Measurements from ENCODE around the gene FSD1L.
A peak's percentile ranks its signal among the peaks of the same experiment; 100 is the strongest.
"Not testable (repeated sequence)": the region's sequence is repeated elsewhere in the genome, so short reads cannot be mapped to it uniquely, and the experiment has no call there.

FSD1L gene

GRCh38 chr9:105496826-105497225, 49.0 kb downstream of the FSD1L start:
- DNase-seq, result no peak

- no peak for DNase-seq
These were observed 49.9 kb downstream of the FSD1L start for GRCh38 chr9:105497704-105498103.

GRCh38 chr9:105500108-105500766, 52.4 kb downstream of the FSD1L start:
- DNase-seq, result no peak

GRCh38 chr9:105501414-105501813, 53.6 kb downstream of the FSD1L start:
- DNase-seq, result no peak

- no peak for DNase-seq
These were observed 54.4 kb downstream of the FSD1L start for GRCh38 chr9:105502276-105502675.

DNA sequence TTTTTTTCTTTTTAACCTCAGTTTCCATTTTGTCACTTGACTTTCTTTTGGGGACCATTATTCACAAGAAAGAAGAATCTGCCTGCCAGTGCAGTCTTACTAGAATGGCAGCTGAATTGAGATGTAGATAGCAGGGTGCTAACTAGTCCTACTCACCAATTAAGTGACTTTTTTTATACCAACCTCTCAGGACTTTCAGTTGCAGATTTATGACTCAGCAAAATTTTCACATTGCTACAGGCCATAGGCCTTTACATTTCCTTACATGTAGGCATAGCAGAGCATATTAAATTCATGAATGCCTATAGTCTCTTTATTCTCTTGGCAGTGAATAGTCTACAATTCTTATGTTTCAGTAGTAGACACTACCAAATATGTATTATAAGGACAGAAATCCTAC, 56.0 kb downstream of the FSD1L start:
- DNase-seq, result no peak

DNA sequence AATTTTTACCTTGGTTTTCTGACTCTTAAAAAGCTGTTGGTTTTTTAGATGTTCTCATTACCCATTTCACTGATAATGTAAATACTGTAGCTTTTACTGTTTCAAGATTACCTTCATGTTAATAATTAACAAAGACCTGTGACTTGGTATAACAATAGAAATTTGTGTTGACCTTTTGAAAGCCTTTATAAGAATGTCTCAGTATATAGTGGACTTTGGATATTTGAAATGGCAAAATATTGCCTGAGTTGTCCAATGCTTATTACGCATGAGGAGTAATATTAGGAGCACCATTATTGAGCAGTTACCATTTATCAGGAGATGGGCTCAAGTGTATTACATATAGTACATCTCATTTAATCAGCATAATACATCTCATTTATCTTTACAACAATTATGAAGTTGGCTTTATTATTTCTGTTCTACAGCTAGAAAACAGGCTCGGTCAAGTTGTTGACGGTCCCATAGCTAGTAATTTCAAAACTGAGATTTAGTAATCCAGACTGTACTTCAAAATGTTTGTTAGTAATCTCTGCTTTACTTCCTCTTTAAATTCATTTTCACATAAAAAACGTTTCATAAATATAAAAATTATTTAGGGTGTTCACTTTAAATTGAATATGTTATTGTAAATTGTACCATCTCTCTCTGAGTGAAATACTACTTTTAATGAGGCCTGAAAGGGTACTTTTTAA, 59.4 kb downstream of the FSD1L start:
- no peak for DNase-seq

- DNase-seq, result no peak
These were observed 60.7 kb downstream of the FSD1L start for GRCh38 chr9:105508530-105508929.

DNA sequence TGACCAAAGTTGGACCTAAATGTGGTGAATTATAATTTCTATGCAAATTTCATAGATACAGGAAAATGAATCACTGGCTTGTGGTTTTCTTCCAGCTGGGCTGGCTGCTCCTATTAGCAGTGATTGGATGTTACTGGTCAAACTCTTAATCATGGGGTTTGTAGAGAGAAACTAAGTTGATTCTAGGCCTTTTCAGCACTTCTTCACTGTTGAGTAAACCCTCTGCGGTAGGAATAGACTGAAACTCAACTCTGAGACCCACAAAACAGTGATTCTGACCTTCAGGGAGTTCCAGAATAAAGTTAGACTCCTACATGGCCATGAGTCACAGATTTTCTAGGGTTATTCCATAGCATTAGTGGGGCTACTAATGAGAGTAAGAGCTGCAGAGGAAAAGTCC, 62.2 kb downstream of the FSD1L start:
- no peak for DNase-seq

- no peak for DNase-seq
These were observed 63.6 kb downstream of the FSD1L start for GRCh38 chr9:105511446-105511845.

GRCh38 chr9:105515811-105516413, 68.1 kb downstream of the FSD1L start:
- DNase-seq, result no peak

DNA sequence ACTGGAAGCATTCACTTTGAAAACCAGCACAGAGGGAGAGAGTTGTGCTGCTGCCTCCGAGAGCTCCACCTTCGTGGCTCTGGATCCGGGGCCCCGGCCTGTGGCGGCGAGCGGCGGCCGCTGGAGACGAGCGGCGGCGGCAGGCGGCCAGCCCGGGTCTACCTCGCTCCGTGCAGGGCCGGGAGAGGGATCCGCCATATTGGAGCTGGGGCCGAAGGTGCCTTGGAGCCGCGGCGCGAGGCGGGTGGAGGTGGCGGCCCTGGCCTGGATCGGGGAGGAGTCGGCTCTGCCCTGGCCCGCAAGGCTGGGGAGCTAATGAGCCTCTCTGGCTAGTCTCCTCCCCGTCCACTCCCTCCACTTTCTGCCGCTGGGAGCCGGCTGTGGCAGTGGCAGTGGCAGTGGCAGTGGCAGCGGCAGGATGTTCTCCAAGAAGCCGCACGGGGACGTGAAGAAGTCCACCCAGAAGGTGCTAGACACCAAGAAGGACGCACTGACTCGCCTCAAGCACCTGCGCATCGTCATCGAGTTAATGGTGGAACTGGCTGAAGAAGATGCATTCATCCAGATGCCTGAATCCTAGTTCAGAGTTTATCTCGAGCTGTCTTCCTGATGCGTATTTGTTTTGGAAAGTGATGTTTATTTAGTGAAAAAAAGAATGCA, 72.0 kb downstream of the FSD1L start:
- DNase-seq, result peak; percentile 34

- not testable (repeated sequence) for DNase-seq
These were observed 73.2 kb downstream of the FSD1L start for GRCh38 chr9:105520992-105521391.

GRCh38 chr9:105522618-105523385, 75.0 kb downstream of the FSD1L start:
- DNase-seq, result not testable (repeated sequence)

- no peak for DNase-seq
These were observed 83.7 kb downstream of the FSD1L start for GRCh38 chr9:105531530-105531929.

DNA sequence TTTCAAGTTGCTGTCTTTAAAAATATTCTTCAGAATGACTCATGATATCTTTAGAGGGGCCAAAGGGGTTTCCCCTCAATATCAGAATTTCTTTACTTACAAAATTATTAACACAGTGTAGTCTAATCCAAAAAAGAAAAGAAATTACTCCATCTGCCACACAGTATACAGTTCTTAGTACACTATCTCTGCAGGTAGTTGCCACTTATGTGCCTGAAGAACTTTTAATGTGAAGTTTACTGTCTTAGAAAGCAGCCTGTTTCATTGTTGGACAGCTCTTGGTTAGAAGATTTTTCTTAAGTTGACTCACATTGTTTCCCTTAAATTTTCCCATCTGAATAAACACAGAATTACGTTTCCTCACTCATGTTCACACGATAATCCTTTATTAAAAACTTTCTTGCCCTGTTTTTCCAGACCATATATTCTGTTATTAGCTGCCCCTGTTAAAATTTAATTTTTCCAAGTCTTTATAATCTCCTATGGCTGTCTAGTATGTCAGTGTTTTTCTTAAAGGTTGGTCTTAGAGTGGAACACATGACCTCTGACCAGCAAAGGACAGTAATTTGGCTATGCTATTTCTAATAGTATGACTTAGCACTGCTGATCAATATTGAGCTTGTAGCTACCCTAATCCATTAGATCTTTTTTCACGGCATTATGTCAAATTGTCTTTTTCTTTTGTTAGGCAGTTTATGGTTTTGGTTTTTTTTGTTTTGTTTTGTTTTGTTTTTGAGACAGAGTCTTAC, 88.3 kb downstream of the FSD1L start:
- DNase-seq, result no peak

DNA sequence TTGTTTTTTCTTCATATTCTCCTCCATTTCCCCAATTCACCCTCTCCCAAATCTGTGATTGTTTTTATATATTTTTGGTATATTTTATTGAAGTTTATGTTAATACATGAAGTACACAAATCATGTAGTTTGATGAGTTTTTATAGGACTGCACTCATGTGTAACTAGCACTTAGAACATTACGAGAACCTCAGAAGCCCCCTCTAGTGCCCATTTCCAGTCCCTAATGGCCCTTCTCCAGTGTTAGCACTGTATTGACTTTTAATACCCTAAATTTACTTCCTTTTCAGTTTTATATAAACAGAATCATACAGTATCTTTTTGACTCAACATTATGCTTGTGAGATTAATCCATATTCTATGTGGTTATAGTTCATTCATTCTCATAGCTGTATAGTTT, 91.6 kb downstream of the FSD1L start:
- no peak for DNase-seq

GRCh38 chr9:105541838-105542237, 94.0 kb downstream of the FSD1L start:
- DNase-seq, result no peak

DNA sequence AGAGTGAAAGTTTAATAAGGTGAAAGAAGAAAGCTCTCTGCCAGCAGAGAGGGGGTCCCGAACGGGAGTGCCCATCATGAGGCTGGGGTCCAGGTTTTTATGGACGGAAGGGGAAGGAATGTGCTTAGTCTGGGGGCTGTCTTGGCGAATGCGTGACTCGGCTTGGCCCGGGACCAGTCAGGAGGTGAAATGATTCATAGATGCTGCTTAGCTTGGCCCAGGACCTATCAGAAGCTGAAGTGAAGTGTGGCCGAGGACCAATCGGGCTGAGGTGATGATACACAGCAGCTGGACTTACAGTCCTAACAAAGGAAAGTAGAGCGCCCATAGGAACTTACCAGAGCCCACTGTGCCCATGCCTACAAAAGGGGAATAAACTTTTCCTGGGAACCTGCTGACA, 106.2 kb downstream of the FSD1L start:
- no peak for DNase-seq

- peak; percentile 85 for DNase-seq
These were observed 110.2 kb downstream of the FSD1L start, which contains the start of gene FKTN for GRCh38 chr9:105557804-105558610. FKTN (plus strand) TSS chr9:105558131; CDS start chr9:105575033, 16,902 bp downstream.

DNA sequence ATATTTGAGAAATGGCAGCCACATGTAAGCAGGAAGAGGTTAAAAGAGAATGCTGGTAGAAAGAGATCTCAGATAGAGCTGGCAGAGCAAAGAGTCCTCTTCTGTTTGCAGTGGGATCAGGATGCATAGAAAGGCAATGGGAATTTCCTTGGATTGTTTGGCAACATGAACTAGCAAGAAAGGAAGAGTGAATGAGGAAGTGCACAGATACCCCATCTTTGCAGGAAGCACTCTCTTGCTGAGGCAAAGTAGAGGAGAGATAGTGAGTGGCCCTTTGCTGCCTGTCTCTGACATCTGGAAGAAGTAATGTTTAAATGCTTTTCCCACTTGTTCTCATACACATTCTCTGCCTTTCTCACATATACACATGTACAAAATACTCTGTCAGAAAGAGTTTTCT, 124.6 kb downstream of the FSD1L start:
- DNase-seq, result no peak

Data from activated naive CD4-positive, alpha-beta T cell treated with anti-CD3 and anti-CD28 coated beads, Interleukin-2, amount 50 U/mL, for 16 hours (primary cell).